COLO668 (cell line): ENCODE measurements around the gene BORA.
"Not testable (repeated sequence)": the region's sequence is repeated elsewhere in the genome, so short reads cannot be mapped to it uniquely, and the experiment has no call there.

ENCODE experiments used
- DNase-seq: peaks from one replicate; lab custom pipeline; 2025; ENCODE audit not compliant: unreplicated experiment; lab: John Stamatoyannopoulos, UW

Gene BORA

DNA sequence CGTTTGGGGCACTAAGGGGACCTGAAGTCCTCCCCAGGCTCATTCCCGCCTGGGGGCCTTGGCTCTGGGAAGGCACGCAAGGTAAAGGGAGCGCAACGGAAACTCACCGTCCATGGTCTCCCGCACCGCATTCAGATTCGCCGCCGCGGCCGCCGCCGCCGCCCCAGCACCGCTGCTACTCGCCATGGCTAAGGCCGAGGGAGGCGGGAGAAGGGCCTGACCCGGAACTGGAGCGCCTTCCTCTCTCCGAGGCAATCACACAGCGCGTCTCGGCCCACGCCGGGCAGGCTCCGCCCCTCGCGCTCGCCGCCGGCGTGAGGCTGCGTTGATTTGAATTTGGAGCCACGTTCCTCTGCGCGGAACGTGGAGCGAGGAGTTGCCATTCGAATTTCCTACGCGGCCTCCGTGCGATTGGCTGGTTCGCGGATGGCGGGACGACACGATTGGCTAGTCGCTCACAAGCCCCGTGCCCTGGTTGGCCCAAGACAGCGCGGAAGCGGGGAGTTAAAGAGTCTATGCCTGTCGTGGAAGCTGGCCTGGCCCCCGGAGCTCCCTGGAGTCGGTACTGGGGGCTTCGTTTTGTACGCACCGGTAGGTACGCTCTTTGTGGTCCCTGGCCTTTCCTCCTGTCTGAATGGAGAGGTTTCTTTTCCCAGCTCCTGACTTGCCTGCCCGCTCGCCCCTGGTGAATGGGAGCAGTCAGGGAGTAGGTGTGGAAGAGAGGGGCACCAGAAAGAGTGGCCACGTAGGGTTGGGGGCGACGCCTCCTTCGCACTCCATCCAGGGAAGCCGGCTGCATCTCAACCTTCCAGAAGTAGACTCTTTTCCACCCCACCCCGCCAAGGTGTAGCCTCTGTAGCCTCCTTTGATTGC is at the start of gene BORA, which contains the start of gene MZT1:
TSS of gene BORA (plus strand) at position 507 of the 873 bp plus-strand sequence. CDS start 1,018 bp downstream, outside the sequence.
TSS of gene MZT1 (minus strand) at position 213 of the 873 bp plus-strand sequence. CDS start at position 186, 27 bp downstream.
- peak; percentile 100 for DNase-seq

DNA sequence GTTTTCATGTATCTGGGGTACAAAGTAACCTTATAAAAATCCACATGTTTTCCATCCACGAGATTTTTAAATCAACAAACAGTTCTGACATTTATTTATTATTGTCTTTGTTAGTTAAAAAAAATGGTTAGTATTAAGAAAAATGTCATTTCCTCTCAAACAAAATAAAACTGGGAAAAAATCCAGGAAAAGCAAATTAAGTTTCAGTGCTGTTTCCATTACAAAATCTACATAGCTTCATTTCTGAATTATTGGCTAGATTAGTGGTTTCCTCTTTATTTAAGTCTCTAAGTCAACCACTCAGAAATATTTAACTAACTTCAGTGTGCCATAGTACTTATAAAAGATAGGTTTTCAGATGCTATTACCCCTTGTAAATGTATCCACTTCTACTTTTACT is 49.4 kb upstream of the BORA start:
- no peak for DNase-seq

DNA sequence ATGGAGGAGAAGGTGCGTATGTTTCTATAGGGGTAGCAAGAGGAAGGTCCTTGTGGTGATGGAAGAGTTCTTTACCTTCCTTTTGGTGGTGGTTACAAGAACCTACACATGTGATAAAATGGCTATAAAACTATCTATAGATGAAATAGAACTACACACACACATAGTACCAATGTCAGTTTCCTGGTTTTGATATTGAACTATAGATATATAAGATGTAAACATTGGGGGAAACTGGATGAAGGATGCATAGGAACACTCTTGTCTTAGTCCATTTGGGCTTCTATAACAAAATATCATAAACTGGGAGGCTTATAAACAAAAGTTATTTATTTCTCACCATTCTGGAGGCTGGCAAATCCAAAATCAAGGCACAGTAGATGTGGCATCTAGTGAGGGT is 47.4 kb upstream of the BORA start:
- DNase-seq: no peak

DNA sequence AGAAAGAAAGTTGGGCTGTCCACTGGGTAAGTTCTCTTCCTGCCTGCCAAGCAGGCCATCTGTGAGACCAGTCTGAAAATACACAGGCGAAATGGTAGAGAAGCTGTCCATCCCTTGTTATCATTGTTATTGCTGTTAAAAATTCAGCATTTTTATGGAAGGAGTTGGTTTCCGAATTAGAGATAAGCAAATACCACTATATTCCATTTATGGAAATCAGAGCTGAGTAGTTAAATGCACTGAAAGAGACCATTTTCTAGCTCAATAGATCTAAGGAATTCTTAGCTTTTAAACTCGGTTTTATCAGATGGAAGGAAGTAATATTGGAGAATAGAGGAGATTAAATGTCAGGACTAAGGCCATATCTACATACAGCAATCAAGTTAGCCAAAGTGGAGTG is 41.0 kb upstream of the BORA start:
- no peak for DNase-seq

DNA sequence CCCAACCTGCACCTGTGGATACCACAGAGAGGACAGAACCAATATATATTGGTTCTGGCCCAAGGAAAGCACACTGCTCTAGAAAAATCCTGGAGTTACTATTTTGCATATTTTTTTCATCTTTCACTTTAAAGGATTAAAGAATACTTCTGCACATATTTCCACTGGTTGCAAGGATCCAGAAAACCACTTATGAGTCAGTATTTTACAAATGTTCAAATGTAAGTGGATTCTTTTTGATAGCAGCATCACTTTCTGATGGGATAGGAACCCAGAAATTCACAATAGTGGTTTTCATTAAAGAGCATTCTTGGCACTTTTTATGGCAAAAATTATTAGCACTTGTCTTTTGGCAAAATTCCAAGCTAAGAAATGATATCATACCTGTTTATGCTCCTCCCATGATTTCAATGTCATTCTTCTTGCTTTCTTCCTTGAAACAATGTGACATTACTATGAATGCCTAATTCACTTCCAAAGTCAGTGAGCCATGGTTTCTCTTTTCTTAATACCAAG is 38.5 kb upstream of the BORA start:
- no peak for DNase-seq

DNA sequence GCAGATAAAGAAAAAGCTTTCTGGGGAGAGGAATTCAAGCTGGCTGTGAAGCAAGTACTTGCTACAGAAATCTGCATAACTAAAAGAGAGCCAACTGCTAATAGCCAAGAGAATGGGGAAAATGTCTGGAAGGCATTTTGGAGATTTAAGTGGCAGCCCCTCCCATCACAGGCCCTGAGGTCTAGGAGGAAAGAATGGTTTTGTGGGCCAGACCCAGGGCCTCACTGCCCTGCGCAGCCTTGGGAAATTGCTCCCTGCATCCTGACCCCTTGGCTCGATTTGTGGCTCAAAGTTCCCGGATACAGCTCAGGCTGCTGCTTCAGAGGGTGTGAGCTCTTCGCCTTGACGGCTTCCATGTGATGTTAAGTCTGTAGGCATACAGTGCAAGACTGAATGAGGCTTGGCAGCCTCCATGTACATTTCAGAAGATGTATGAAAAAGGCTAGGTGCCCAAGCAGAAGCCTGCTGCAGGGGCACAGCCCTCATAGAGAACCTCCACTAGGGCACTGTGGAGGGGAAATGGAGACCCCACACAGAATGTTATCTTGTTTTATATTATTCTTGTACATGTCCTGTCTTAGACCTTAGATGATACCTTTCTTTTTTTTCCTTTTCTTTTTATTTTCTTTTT is 34.7 kb upstream of the BORA start:
- DNase-seq: no peak

DNA sequence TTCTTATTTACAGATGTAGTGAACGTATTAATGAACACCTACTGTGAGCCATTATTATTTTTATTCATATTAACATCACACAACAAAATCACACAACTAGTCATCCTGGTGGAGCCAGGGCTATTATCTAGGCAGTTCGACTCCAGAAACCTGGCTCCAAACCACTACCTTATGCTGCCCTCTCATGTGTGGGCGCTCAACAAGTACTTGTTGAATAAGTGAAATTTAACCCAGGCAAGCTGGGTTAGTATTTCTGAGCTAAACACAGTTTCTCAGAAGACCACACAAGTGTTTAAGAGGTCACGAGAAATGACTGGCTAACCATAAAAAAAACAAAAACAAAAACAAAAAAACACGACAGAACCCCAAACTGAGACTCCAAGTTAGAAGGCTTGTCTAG is 33.9 kb upstream of the BORA start:
- no peak for DNase-seq

DNA sequence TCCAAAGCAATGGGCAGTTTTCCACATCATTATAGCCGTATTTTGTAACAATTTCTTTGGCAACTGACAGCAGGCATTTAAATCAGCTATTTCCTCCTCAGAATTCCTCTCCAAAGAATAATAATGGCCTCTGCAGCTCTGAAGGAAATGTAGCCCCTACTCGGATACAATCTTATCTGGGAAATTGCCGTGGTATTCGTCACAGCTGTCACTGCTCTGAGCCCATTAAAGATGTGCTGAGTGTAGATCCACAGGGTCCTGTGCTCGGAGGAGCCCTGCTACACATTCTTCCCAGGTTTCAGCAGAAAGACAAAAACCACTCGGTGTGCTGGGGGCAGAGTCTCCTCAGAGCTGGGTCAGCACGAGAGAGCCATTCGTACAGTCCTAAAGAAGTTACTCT is 33.4 kb upstream of the BORA start:
- no peak for DNase-seq

DNA sequence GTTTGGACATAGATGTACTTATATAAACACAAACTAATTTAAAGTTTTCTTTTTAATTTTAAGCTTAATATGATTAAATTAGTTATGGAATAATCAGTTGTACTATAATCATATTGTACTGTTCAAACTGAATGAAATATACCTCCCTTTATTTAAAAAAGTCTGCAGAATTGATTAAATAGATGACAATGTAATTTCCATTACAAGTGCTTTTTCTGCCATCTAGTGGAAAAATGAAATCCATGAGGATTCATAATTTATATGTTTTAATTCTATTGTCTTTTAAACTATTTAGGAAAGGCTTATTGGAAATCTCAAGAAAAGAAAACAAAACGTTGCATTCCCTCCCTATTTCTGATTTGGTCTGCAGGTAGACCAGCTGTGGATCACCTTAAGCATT is 31.1 kb upstream of the BORA start:
- no peak for DNase-seq

DNA sequence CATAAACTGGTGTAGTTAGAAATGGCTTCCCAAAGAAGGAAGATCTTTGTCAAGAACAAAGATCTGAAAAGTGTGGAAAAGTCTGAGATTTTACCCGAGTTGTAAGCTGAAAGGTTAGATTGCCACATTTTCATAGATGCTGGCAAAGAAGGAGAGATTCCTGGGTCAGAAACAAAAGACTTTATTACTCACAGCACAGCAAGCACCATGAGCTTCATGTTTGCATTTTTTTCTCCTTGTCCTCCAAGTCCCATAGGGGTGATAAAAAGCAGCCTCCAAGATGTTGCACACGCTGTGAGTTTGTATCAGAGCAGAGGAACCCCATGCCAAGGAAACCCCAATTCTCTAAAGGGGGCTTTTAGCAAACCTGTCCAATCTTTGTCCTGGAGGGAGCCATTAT is 29.6 kb upstream of the BORA start:
- DNase-seq: no peak

DNA sequence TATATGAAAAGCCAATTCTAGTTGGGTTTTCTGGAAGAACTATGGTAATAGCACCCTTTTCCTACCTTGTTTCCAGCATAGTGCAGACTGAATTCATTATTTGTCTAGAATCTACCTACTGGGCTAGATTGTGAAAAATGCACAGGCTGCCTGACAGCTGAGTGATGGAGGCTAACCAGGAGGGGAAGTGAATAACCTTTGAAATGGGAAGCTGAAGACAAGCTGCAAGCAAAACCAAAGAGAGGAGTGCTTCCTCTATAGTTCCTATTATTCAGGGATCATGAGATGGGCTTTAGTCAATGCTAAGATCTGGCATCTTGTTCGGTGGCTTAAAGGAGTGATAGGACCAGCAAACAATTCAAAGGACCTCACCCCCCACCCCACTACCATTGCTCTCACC is 27.2 kb upstream of the BORA start:
- DNase-seq: no peak

DNA sequence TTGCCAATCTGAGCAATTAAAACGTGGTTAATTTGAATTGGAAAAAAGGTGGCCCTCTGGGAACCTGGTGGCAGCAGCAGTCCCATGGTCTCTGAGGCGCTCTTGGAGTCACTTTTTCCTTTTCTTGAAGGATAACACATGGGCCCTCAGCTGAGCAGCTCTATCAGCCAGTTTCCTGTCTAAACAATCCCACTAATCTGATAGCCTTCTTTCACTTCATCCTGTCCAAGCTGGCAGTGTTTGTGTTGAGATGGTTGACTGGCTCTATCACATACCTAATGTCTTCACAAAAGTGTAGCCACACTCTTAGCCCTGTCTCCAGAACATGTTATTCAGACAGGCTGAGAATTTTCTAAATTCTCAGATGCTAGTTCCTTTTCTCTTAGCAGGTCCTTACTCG is 10.9 kb upstream of the BORA start:
- DNase-seq: no peak

DNA sequence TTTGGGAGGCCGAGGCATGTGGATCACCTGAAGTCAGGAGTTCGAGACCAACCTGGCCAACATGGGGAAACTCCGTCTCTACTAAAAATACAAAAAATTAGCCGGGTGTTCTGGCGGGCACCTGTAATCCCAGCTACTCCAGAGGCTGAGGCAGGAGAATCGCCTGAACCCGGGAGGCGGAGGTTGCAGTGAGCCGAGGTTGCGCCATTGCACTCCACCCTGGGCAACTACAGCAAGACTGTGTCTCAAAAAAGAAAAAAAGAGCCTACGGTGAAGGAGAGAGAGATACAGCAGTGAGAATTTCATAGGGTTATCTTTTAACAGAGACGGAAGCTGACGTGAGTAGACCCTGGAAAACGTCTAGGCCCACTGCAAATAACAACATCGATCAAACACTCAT is 1.5 kb upstream of the BORA start:
- not testable (repeated sequence) for DNase-seq

DNA sequence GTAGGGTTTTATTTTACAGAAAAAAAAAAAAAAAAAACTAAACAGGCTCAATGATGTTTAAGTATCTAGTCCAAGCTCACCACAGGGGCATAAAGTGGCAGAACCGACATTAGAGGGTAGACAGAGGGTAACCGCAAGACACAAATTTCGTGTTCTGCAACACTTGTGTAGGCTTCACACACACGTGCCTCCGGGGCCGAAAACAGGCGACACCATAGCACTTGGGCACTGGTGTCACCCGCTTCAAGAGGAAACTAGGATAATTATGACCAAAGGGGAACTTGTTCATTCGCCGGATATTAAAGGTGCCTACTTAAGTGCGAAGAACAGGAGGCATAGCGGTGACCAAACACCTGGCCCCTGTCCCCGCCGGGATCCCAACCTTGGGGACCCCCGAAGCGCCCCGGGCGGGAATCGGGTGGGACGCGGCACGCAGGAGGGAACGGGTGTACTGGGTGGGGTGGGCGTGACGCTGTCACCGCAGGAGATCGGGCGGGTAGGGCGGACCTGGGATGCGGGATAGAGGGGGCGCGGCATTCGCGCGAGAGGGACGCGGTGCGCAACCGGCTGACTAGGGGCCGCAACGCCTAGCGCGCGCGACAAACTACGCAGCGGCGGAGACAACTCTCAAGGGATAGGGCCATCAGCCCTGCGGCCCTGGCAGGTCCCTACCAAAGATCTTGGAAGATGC is 852 bp upstream of the BORA start:
- DNase-seq: peak; percentile 80

DNA sequence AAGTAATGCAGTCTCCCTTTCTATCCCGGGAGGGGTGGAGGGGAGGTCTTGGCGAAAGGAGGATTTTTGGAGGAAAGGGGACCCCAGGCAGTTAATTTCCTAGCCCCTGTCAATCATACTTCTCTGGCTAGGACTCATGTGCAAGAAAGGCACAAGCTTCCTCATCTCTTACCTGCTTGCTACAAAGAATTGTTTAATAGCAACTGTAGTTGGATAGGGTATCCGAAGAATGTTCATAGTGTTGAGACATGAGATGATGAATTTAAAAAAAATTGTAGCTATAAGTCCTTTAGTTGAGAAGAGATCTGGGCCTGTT is 525 bp downstream of the BORA start:
- DNase-seq: no peak

DNA sequence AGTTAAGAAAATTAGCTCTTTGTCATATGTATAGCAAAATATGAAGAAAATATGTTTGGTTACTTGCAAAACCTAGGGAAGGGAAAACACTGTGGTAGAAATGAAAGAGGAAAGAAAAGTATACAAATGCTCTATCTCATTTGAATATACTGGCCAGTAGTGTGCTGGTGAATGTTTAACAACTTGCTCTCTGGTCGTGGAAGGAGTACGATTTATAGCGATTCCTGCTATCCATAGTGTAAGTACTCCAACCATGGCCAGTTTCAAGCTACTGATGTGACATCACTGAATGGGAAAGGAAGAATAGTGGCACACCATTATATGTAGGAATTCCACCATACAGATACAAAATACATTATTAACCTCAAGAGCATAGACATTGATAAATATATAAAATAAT is 9.3 kb downstream of the BORA start:
- no peak for DNase-seq

DNA sequence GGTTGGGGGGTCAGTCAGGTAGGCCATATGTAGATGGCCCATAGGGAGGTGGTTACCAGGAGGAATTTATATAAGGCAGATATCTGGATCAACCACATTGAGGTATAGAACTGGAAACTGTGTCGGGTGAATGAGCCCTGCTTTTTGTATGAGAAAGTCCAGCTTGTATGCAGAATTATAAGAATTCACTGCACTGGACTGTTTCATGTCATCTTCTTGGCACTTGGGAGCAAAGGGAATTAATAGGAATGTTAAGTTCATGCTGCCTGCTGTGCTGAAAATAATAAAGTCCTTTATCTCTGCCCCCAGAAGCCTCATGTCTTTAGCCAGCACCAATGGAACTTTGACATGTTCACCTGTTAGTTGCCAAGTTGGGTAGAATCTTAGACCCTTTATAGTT is 12.3 kb downstream of the BORA start:
- no peak for DNase-seq

DNA sequence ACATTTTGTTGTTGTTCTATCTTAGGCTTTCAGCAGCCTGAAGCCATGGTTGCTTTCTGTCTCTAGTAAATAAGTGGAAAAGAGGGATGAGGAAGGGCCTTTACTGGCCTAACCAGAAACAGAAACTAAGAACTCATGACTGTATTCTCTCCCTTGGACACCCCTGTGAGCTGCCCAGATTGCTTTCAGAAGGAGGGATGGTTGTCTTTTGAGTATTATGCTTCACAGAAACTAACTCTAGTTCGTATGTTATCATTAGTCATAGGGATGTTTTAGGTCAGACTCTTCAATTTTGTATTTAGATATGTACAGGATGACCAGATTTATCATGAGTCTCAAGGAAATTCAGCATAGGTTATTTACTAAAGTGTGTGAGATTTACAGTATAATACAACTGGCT is 17.5 kb downstream of the BORA start:
- no peak for DNase-seq

DNA sequence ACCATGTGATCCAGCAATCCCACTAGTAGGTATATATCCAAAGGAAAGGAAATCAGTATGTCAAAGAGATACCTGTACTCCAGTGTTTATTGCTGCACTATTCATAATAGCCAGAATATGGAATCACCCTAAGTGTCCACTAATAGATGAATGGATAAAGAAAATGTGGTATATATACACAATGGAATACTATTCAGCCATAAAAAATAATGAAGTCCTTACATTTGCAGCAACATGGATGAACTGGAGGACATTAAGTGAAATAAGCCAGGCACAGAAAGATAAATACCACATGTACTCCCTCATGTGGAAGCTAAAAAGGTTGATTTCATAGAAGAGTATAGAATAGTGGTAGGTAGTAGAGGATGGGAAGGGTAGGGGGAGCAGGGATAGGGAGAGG is 23.5 kb downstream of the BORA start:
- no peak for DNase-seq

DNA sequence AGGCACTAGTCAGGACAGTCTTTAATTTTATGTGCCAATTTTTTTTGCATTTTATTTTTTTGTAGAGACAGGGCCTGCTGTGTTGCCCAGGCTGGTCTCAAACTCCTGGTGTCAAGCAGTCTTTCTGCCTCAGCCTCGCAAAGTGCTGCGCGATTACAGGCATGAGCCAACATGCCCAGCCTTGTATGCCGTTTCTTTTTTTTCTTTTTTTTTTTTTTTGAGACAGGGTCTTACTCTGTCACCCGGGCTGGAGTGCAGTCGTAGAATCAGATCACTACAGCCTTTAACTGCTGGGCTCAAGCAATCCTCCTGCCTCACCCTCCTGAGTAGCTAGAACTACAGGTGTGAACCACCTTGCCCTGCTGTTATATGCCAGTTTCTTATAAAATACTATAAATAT is 26.4 kb downstream of the BORA start:
- DNase-seq: no peak

DNA sequence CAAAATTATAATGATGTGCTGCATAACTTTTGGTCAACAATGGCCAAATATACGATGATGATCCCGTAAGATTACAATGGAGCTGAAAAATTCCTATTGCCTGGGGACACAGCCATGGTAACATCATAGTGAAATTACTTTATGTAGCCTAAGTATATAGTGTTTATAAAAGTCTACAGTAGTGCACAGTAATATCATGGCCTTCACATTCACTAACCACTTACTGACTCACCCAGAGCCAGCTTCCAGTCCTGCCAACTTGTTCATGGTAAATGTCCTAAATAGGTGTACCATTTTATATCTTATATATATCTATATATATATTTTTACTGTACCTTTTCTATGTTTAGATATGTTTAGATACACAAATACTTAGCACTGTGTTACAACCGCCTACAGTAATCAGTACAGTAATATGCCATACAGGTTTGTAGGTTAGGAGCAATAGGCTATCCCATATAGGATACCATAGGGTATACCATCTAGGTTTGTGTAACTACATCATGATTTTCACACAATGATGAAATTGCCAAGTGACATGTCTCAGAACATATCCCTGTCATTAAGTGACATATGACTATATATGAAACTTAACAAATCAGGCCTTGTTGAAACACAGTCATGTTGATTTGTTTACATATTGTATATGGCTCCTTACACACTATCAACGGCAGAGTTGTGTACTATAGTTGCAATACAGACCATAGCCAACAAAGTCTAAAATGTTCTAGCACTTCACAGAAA is 30.2 kb downstream of the BORA start:
- DNase-seq: no peak
